ENCODE results near the gene LAG3. TPM values are rescaled to one million over a fixed set of nuclear protein-coding genes. Genes with fewer than 3 reads are reported as not detected.

Gene LAG3
- total RNA-seq, 1 experiment from 2014 or later: 1.9 TPM

- Mint-ChIP-seq H3K27me3 (ENCODE audit: insufficient read depth, unreplicated experiment) (no peaks in the 10 kb centered on the region), H3K4me1 (ENCODE audit: low read depth, unreplicated experiment) (peaks cover 49% of the 10 kb centered on the region)
- CTCF ChIA-PET: interaction anchor here (1.8 kb wide), 1 partner anchor 7 kb away, joined by 9 read pairs; the partner anchor contains the start of gene PTMS
These were observed 1.5 kb downstream of the LAG3 start for GRCh38 chr12:6773590-6774351.

GRCh38 chr12:6774499-6775062, 2.3 kb downstream of the LAG3 start:
- POLR2A ChIA-PET: interaction anchor here (1.4 kb wide), 1 partner anchor 8 kb away, joined by 8 read pairs; the partner anchor contains the start of gene PTMS
- H3K9me3 ChIP-seq: no peaks in the 10 kb centered on the region
- intact Hi-C loops (cut with micrococcal nuclease; ENCODE audit: unreplicated experiment): loop anchor here (5.0 kb wide), 2 partner anchors 52 to 207 kb away; partner anchors contain the start of genes COPS7A and NOP2

More at GRCh38 chr12:6773590-6774351, 1.5 kb downstream of the LAG3 start:
- no peak overlapping the region for H3K4me3 Mint-ChIP-seq (ENCODE audit: unreplicated experiment)
- POLR2A ChIA-PET: interaction anchor here (0.6 kb wide), 1 partner anchor 34 kb away, joined by 12 read pairs; no protein-coding TSS in a partner anchor
- Histone ChIP-seq H3K36me3 (ENCODE audit: control insufficient read depth, insufficient read depth, low read length) (peaks cover 10% of the 10 kb centered on the region; the same call in 1 of the 2 replicates), H3K4me3 (ENCODE audit: low read depth, low read length) (no peak overlapping the region), H3K27me3 (replicated peaks; ENCODE audit: control insufficient read depth, insufficient read depth, low read length) (no peaks in the 10 kb centered on the region), H3K4me1 (peaks cover 27% of the 10 kb centered on the region), H3K9me3 (no peaks in the 10 kb centered on the region)
- H3K9me3 Mint-ChIP-seq (ENCODE audit: unreplicated experiment): no peaks in the 10 kb centered on the region
- no peak overlapping the region for H3K27ac Mint-ChIP-seq (ENCODE audit: unreplicated experiment)
- intact Hi-C loops (cut with micrococcal nuclease; ENCODE audit: unreplicated experiment): no loop called here
- no TSS peak for BruUV-seq (replicated peaks)
- no peaks in the 10 kb centered on the region for H3K36me3 Mint-ChIP-seq (ENCODE audit: insufficient read depth, unreplicated experiment)
- TF ChIP-seq CTCF (IDR thresholded peaks at IDR 0.05; ENCODE audit: insufficient read depth in 1 of 2, low read depth in 1 of 2, low read length in 1 of 2, severe bottlenecking in 1 of 2, unreplicated experiment in 1 of 2): no peak
- no peak for DNase-seq

More at GRCh38 chr12:6774499-6775062, 2.3 kb downstream of the LAG3 start:
- peaks cover 26% of the 10 kb centered on the region for H3K4me1 ChIP-seq
- no peak overlapping the region for H3K4me3 ChIP-seq (ENCODE audit: low read depth, low read length)
- CTCF ChIA-PET: interaction anchor here (1.8 to 2.2 kb wide), 2 partner anchors 8 to 21 kb away, joined by 9 to 10 read pairs; partner anchors contain the start of genes MLF2 and PTMS
- Mint-ChIP-seq H3K27ac (ENCODE audit: unreplicated experiment) (peak overlapping the region; percentile 5), H3K36me3 (ENCODE audit: insufficient read depth, unreplicated experiment) (no peaks in the 10 kb centered on the region), H3K27me3 (ENCODE audit: insufficient read depth, unreplicated experiment) (no peaks in the 10 kb centered on the region), H3K9me3 (ENCODE audit: unreplicated experiment) (no peaks in the 10 kb centered on the region), H3K4me1 (ENCODE audit: low read depth, unreplicated experiment) (peaks cover 47% of the 10 kb centered on the region), H3K4me3 (ENCODE audit: unreplicated experiment) (no peak overlapping the region)
- BruUV-seq (replicated peaks): no TSS peak
- H3K27me3 ChIP-seq (replicated peaks; ENCODE audit: control insufficient read depth, insufficient read depth, low read length): no peaks in the 10 kb centered on the region
- no peak for DNase-seq
- TF ChIP-seq CTCF (IDR thresholded peaks at IDR 0.05; ENCODE audit: insufficient read depth in 1 of 2, low read depth in 1 of 2, low read length in 1 of 2, severe bottlenecking in 1 of 2, unreplicated experiment in 1 of 2): no peak
- H3K36me3 ChIP-seq (ENCODE audit: control insufficient read depth, insufficient read depth, low read length): peaks cover 10% of the 10 kb centered on the region; the same call in 1 of the 2 replicates
